ENCODE measurements around the gene ZNF609.

Gene ZNF609

DNA sequence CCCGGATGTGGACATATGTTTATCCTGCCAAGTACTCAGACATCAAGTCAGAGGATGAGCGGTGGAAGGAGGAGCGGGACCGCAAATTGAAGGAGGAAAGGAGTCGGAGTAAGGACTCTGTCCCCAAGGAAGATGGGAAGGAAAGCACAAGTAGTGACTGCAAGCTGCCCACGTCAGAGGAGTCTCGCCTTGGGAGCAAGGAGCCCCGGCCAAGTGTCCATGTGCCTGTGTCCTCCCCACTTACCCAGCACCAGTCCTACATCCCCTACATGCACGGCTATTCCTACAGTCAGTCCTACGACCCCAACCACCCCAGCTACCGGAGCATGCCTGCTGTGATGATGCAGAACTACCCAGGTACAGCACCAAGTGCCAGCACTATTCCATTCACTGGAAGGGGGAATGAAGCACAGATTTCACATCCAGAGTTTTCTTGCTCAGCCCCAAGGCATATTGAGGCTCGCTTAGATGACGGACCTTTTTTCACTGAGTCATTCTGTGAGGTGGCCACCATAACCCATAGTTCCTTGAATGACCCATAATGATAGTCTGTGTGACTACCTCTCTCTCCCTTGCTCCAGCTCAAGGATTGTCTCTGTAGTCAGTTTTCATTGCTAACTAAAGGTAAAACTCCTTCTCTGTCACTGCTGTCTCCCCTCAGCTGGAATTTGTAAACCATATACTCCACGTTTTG lies 217.9 kb downstream of the ZNF609 start:
- DNase-seq, result no peak

DNA sequence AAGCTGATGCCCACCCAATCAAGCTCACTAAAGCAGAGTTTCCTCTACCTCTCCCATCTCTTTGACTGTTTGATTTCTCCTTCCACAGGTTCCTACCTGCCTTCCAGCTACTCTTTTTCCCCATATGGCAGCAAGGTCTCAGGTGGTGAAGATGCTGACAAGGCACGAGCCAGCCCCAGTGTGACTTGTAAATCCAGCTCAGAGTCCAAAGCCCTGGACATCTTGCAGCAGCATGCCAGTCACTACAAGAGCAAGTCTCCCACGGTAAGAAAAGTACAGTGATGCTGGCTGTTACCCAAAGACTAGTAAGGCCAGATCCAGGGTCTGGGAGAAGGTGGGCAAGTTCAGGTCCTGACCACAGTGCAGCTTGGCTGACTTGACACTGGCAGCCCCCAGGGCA lies 219.7 kb downstream of the ZNF609 start:
- no peak for DNase-seq

GRCh38 chr15:64681424-64682024 lies 221.1 kb downstream of the ZNF609 start:
- DNase-seq, result no peak

- DNase-seq, result no peak
These were observed 221.9 kb downstream of the ZNF609 start for GRCh38 chr15:64682255-64682654.

DNA sequence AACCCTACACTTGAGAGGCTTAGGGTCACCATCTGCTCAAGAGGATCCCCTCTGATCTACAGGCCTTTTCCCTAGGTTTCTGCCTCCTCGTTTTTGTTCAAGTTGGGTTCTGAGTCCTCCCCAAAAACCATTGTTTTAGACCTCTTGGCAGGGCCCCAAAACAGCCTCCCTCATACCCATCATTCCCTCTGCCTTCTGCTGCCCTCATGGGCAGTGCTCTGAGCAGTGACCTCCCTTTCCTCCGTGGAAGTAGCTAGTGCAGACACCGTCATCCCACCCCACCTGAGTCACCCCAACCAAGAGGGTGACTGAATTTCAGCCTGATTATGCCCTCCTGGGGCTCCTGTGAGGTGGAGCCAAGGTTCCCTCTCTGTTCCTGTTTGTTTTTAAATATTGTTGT lies 223.0 kb downstream of the ZNF609 start:
- no peak for DNase-seq

- DNase-seq, result no peak
These were observed 225.0 kb downstream of the ZNF609 start for GRCh38 chr15:64685230-64685888.

DNA sequence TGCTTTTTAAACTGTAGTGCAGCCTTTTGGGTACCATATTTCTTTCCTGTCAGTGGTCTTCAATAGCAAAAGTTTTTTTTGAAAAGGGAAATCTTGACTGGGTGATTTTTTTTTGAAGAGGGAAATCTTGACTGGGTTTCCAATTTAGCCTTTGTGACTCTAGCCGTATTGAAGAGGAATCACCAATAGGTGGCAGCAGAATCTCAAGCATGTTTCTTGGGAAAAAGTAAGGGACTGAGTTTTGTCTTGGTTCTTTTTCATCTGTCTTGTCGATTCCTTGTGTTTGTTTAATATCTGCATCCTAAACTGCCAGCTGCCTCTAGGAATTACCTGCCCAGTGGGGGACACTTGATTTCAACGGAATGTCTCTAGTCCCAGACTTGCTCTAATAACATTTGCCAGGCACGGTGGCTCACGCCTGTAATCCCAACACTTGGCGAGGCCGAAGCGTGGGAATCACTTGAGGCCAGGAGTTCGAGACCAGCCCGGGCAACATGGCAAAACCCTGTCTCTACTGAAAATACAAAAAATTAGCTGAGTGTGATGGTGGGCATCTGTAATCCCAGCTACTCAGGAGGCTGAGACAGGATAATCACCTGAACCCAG lies 225.9 kb downstream of the ZNF609 start:
- no peak for DNase-seq

DNA sequence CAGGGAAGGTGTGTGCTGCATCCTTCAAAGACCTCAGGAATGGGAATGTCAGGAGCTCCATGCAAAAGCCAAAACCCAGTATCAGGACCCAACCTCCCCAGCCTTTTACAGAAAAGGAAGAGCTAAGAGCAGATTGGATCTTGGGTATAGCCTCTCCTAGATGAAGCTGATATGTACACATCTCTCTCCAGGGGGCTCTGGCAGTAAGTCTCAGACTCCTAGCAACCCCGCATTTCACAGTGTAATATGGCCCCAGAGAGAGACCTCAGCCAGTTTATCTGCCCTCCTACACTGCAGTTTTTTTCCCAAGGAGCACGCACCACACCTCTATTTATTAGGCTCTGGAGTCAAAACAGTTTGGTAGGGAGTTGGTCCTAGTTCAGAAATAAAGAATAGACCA lies 226.8 kb downstream of the ZNF609 start:
- DNase-seq, result no peak

DNA sequence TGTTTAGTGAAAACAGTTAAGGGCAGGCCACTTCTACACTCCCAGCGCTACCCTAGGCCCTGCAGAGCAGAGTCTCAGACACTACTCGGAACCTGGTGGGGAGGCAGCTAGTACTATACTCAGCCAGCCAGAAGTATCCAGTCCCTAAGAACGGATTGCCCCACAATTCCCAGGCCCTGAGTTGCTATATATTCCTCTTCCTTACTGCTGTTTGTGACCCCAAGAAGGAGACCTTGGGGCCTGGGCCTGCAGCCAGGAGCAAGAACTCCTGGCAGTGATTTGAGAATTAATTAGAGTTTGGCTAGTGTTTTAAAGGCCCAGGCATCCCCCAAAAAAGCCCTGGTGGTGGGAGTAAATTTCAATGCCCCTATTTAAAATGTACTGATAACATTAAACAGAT lies 227.3 kb downstream of the ZNF609 start:
- no peak for DNase-seq

DNA sequence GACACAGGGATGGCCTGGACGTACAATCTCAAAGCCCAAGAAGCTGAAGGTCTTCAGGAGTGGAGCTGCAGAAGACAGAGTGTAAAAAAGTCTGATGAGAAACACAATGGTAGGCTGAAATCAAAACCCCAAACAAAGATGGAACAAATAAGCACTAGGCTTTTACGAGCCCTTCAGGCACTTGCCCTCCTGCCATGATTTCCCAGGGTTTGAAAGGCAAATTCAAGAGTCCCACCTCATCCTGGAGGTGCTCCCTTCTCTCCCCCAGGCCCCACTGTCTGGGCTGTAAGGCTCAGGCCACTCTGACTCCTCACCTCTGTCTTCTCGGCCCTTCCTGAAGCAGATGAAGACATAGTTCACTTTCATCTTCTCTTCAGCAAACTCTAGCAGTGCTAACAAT lies 228.4 kb downstream of the ZNF609 start:
- DNase-seq, result no peak

DNA sequence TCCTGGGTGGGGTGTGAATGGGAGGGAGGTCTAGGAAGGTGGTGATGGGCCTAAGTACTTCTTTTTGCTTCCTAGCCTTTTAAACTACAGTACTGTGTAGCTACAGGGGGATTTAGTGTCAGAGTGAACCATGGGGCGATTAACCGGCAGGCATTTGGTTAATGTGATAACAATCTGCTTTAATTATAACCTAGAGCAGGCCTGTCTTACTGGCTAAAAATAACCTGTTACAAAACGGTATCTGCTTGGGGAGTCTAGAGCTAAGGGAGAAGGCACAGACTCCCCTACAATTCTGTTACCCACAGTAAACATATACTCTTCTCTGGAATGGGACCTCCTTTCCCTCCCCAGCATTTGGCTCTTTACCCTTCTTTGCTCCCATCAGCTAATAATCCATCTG lies 229.6 kb downstream of the ZNF609 start:
- no peak for DNase-seq

- no peak for DNase-seq
These were observed 230.4 kb downstream of the ZNF609 start for GRCh38 chr15:64690578-64691296.

GRCh38 chr15:64691896-64692565 lies 231.7 kb downstream of the ZNF609 start:
- no peak for DNase-seq

DNA sequence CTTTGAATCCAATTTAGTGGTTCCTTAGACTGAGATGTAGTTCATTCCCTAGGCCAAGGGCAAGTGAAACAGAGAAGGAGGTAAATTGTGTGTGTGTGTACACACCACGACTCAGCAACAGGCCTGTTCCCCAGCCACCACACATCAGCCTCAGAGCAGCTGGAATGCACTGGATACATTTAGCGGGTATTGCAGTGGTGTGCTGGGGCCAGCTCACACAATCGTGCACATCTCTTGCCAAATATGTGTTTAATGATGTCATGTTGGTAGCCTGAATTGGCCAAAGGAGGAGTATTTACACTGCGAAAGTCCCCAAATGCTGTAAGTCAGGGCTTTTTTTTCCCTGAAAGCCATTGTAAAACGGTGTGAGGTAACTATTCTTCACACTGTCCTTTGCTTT lies 232.8 kb downstream of the ZNF609 start:
- no peak for DNase-seq

DNA sequence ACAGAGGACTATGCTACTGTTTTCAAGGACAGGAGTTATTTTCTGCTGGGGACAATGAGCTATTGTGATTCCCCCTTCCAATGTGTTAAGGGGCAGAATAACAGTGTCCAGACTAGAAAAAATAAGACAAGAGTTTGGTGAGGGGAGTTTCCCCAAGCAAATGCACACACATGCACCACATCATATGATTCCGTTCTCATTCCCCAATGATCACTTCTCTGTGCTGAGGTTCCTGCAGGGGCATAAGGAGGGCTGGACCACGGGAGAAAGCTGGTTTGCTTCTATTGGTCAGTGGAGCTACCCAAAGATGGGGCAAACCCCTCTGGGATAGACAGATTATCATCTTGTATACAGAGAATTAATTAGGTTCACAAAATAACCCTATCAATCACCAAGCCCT lies 234.4 kb downstream of the ZNF609 start:
- no peak for DNase-seq

DNA sequence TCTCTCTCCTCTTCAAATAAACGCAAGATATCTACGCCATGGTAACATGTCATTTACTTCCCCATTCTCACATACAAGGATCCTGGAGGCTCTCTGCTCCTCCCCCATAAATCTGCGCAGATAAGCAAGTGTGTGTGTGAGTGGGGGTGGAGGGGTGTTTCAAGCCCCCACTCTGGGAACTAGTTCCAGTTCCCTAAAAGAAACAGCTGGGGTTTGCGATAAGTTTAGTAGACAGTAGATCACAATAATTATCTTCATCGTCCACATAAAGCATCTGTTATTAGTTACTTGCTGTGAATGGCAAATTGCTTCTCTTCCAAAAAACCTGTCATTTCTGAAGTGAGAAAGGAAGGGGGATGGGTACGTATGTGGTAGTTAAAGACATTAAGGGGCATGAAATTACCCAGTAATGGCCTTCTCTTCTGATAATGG lies 235.2 kb downstream of the ZNF609 start:
- no peak for DNase-seq

- DNase-seq, result no peak
These were observed 236.1 kb downstream of the ZNF609 start for GRCh38 chr15:64696481-64696880.

DNA sequence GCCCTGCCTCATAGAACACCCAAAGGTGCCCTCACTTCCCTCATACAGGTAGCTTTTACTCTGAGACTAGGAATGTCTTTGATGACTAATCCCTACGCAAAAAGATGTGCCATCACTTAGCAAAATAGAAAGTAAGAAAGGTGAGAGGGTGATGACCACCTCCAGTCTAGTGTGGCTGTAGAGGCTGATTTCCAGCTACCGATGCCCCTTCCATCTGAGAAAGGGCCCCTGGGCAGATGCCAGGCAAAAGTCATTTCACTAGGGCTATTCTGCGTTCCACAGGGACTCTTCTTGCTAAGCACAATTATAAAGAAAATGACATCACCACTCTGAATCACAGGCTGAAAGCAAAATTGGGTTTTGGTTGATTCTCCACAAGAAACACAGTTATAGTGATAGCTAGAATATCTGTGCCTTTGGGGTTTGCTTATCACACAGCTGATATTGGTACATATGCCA lies 237.6 kb downstream of the ZNF609 start:
- DNase-seq, result peak; percentile 34

- DNase-seq, result no peak
These were observed 238.4 kb downstream of the ZNF609 start for GRCh38 chr15:64698823-64699222.

- no peak for DNase-seq
These were observed 239.5 kb downstream of the ZNF609 start for GRCh38 chr15:64699751-64700388.

DNA sequence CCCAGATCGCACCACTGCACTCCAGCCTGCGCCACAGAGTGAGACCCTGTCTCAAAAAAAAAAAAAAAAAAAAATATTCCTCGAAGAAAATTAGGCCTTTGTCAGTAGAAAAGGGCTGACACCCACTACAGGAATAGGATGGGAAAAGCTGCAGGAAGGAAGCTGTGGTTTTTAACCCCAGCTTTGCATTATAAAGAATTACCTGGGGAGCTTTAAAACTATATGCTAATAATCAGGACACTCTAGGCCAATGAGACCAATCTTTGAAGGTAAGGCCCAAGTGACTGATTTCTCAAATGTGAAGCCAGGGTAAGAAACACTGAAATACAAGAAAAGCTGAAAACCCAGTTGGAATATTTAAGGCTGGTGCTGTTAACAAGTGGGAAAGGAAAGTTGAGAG lies 240.7 kb downstream of the ZNF609 start:
- no peak for DNase-seq

Data from activated CD4-positive, CD25-positive, alpha-beta regulatory T cell treated with anti-CD3 and anti-CD28 coated beads, Interleukin-2, amount 50 U/mL, for 72 hours (primary cell).